ENCODE measurements around the gene CLOCK. TPM values are rescaled to one million over a fixed set of nuclear protein-coding genes. Genes with fewer than 3 reads are reported as not detected.

Gene CLOCK
- total and polyA plus RNA-seq, 2 of the 8 experiments (the other 6 are each of a cell fraction or from before 2014, with no cell fraction given) = 7.7 to 24.2 TPM

GRCh38 chr4:55446578-55446922, 100.2 kb downstream of the CLOCK start:
- no peak overlapping the region for H3K23ac ChIP-seq (ENCODE audit: insufficient read length)
- no peaks in the 10 kb centered on the region for H3K79me1 ChIP-seq (ENCODE audit: low read depth, low read length)
- no peaks in the 10 kb centered on the region for H3K4me1 ChIP-seq (replicated peaks in 1 of 4; ENCODE audit: control insufficient read depth in 3 of 4, insufficient read depth in 4 of 4, low read length in 3 of 4)
- no peaks in the 10 kb centered on the region for H4K20me1 ChIP-seq (replicated peaks in 1 of 2; ENCODE audit: control insufficient read depth in 1 of 2, insufficient read depth in 2 of 2, low read length in 2 of 2)
- H3K4ac ChIP-seq (replicated peaks; ENCODE audit: insufficient read length, low read depth, low read length) = no peak overlapping the region
- H2BK120ac ChIP-seq (replicated peaks; ENCODE audit: low read depth, low read length) = no peak overlapping the region
- no peaks in the 10 kb centered on the region for H3K79me2 ChIP-seq (ENCODE audit: control insufficient read depth in 1 of 2, insufficient read depth in 2 of 2, low read length in 2 of 2)
- no peak overlapping the region for H2BK12ac ChIP-seq (ENCODE audit: low read depth, low read length)
- H3K36me3 ChIP-seq (ENCODE audit: control insufficient read depth in 2 of 4, insufficient read depth in 4 of 4, low read length in 3 of 4) = peaks cover 6 to 53% (median 26%) of the 10 kb centered on the region in 4 experiments; a peak in 7 of 8 replicates
- H2BK5ac ChIP-seq (ENCODE audit: low read depth, low read length) = no peak overlapping the region
- CTCF ChIA-PET (ENCODE audit: partially characterized antibody) = interaction anchor here (0.6 to 1.5 kb wide), 6 partner anchors 9 to 733 kb away, joined by 3 to 4 read pairs (median 3); no protein-coding TSS in a partner anchor
- no peak overlapping the region for H2BK15ac ChIP-seq (ENCODE audit: low read length)
- H4K8ac ChIP-seq (ENCODE audit: extremely low read depth, insufficient read depth, low read length) = no peak overlapping the region
- no peak overlapping the region for H4K5ac ChIP-seq (ENCODE audit: insufficient read length, low read depth, low read length)
- no peaks in the 10 kb centered on the region for H3K23me2 ChIP-seq (ENCODE audit: low read depth, low read length)
- H3K9ac ChIP-seq (replicated peaks in 1 of 4; ENCODE audit: extremely low read depth in 1 of 4, low read depth in 3 of 4, low read length in 3 of 4) = no peak overlapping the region
- H3K56ac ChIP-seq (replicated peaks; ENCODE audit: insufficient read length, low read depth, low read length) = no peak overlapping the region
- H2AFZ ChIP-seq (ENCODE audit: low read length) = no peak overlapping the region
- POLR2A ChIA-PET (ENCODE audit: partially characterized antibody) = no interaction called here
- no peak overlapping the region for H4K91ac ChIP-seq (replicated peaks; ENCODE audit: insufficient read length, low read length)
- no peaks in the 10 kb centered on the region for H3K9me3 ChIP-seq (ENCODE audit: insufficient read depth in 2 of 2, low read depth in 1 of 2, low read length in 1 of 2)
- H3K18ac ChIP-seq (ENCODE audit: extremely low read depth, low read length) = no peak overlapping the region
- FAIRE-seq (no peak), DNase-seq (ENCODE audit: low read depth in 1 of 2, low spot score in 2 of 2) (no peak)
- no peak overlapping the region for H3K4me2 ChIP-seq (ENCODE audit: insufficient read depth in 1 of 2, low read depth in 2 of 2, low read length in 2 of 2)
- H2BK20ac ChIP-seq (ENCODE audit: low read length) = no peak overlapping the region
- TF ChIP-seq NRF1 (IDR thresholded peaks at IDR 0.05; ENCODE audit: low read depth, low read length) = no peak
- no peak for TF ChIP-seq ATF3 (IDR thresholded peaks at IDR 0.05; ENCODE audit: insufficient read depth, low read depth, low read length)
- no peak for TF ChIP-seq KDM1A (IDR thresholded peaks at IDR 0.05; ENCODE audit: borderline replicate concordance, low read length)
- no peak for TF ChIP-seq BRCA1 (IDR thresholded peaks at IDR 0.05; ENCODE audit: low read depth, low read length)
- TF ChIP-seq MAFK (IDR thresholded peaks at IDR 0.05; ENCODE audit: low read depth, low read length) = no peak
- TF ChIP-seq RNF2 (IDR thresholded peaks at IDR 0.05; ENCODE audit: borderline replicate concordance, low read depth, low read length, missing control alignments, poor library complexity, severe bottlenecking) = no peak
- TF ChIP-seq POLR2AphosphoS5 (IDR thresholded peaks at IDR 0.05; ENCODE audit: low read depth, low read length) = no peak
- no peak for TF ChIP-seq TBP (IDR thresholded peaks at IDR 0.05; ENCODE audit: low read depth, low read length)
- no peak for TF ChIP-seq TAF1 (IDR thresholded peaks at IDR 0.05; ENCODE audit: low read depth, low read length)
- H3K27ac ChIP-seq (ENCODE audit: low read depth, low read length) = no peak overlapping the region
- no peak overlapping the region for H3K14ac ChIP-seq (ENCODE audit: insufficient read length)
- H3K27me3 ChIP-seq (replicated peaks in 1 of 4; ENCODE audit: control insufficient read depth in 3 of 4, extremely low read depth in 1 of 4, insufficient read depth in 3 of 4, low read length in 3 of 4) = no peaks in the 10 kb centered on the region
- H2AK5ac ChIP-seq (ENCODE audit: low read depth, low read length) = no peak overlapping the region
- no peak overlapping the region for H3K4me3 ChIP-seq (ENCODE audit: extremely low read depth in 1 of 4, insufficient read depth in 2 of 4, low read depth in 3 of 4, low read length in 4 of 4)
- WGBS, 2 experiments (ENCODE audit: extremely low coverage in 1 of 2, insufficient coverage in 1 of 2, insufficient read length in 1 of 2, insufficient replicate concordance in 2 of 2, low coverage in 1 of 2, low lambda C conversion rate in 2 of 2, missing lambda C conversion rate in 1 of 2) = 79% methylated on average over 1 of the region's 1 CpG; no CpG with 5 or more reads in 1 of the 2 experiments

Measured in H1 (cell line).